IPS-15b (cell line): ENCODE measurements around the gene WDR45B.
"Not testable (repeated sequence)": the region's sequence is repeated elsewhere in the genome, so short reads cannot be mapped to it uniquely, and the experiment has no call there.

ENCODE experiments used
- H3K27me3 ChIP-seq: one replicate; pipeline ENCODE4 v1.6.1; 2013; ENCODE audit warnings: low read length; ENCODE audit not compliant: control insufficient read depth, insufficient read depth
- H3K36me3 ChIP-seq: one replicate; pipeline ENCODE4 v1.6.1; 2013; ENCODE audit warnings: low read length; ENCODE audit not compliant: control insufficient read depth, insufficient read depth
- H3K4me1 ChIP-seq: one replicate; pipeline ENCODE4 v1.6.1; 2013; ENCODE audit warnings: mild to moderate bottlenecking, low read length; ENCODE audit not compliant: control insufficient read depth, insufficient read depth
- H3K4me3 ChIP-seq: one replicate; pipeline ENCODE4 v1.5.1; 2013; ENCODE audit warnings: low read depth, low read length
- H3K9ac ChIP-seq: one replicate; pipeline ENCODE4 v1.6.1; 2013; ENCODE audit warnings: low read depth, mild to moderate bottlenecking, low read length
- H3K9me3 ChIP-seq: one replicate; pipeline ENCODE4 v1.6.1; 2013; ENCODE audit warnings: mild to moderate bottlenecking, low read length; ENCODE audit not compliant: control insufficient read depth, insufficient read depth

WDR45B gene

DNA sequence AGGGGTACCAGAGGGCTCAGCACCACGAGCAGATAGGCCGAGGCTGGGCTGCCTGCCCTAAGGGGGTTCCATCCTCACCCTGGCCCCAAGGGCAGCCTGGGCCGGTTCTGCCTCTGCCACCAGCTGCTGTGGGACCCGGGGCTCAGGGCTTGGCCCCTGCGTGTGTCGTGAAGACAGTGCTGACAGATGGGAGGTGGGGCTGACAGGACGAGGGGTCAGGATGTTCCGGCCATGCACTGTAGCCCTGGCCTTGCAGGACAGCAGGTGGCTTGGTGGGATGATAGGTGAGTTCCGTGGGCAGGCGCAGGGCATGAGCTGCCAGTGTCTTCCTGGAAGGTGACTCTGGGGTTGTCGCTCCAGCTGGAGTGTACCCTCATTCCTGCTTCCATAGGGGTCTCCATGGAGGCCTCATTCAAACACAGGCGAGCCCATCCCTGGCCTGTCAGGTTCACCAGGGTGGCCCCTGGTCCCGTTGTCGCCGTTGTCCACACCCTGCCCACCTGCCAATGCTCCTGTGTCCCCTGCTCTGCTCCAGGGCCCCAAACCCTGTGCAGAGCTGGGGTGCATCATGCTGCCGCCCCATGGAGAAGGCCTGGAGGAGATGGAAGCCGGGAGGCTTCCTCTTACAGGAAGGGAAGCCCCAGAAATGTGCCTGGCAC lies 57.2 kb downstream of the WDR45B start:
- peak overlapping the region; percentile 37 for H3K9ac ChIP-seq

DNA sequence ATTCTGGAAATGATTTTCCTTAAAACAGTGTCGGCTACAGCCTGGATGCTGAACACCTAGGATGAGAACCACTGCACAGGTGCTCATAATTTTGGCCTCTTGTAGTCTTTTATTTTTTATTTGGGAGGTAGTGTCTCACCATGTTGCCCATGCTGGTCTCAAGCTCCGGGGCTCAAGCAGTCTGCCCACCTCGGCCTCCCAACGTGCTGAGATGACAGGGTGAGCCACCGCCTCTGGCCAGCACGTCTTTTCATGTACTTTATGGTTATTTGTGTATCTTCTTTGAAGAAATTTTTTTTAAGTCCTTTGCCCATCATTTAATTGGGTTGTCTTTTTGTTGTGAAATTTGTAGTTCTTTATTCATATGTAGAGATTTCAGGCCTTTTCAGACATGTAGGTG lies 58.0 kb downstream of the WDR45B start:
- Histone ChIP-seq H3K36me3 (peaks cover 36% of the 10 kb centered on the region), H3K9ac (no peak overlapping the region), H3K4me1 (no peaks in the 10 kb centered on the region)

More for the DNA sequence above, 57.2 kb downstream of the WDR45B start:
- H3K4me1 ChIP-seq = no peaks in the 10 kb centered on the region
- no peaks in the 10 kb centered on the region for H3K27me3 ChIP-seq
- H3K4me3 ChIP-seq = no peak overlapping the region
- no peaks in the 10 kb centered on the region for H3K9me3 ChIP-seq
- peaks cover 33% of the 10 kb centered on the region for H3K36me3 ChIP-seq

DNA sequence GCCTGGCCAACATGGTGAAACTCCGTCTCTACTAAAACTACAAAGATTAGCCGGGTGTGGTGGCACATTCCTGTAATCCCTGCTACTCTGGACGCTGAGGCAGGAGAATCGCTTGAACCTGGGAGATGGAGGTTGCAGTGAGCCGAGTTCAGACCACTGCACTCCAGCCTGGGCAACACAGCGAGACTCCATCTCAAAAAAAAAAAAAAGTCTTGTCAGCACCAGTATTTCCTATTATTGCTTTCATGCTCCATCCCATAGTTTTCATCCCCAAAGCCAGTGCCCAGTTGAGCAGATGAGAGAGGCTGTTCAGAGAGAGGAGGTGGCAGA lies 58.4 kb downstream of the WDR45B start:
- H3K4me3 ChIP-seq = no peak overlapping the region
- peaks cover 38% of the 10 kb centered on the region for H3K36me3 ChIP-seq
- H3K4me1 ChIP-seq = no peaks in the 10 kb centered on the region
- H3K9me3 ChIP-seq = no peaks in the 10 kb centered on the region
- H3K9ac ChIP-seq = no peak overlapping the region
- no peaks in the 10 kb centered on the region for H3K27me3 ChIP-seq

More for the DNA sequence above, 58.0 kb downstream of the WDR45B start:
- Histone ChIP-seq H3K4me3 (no peak overlapping the region), H3K27me3 (no peaks in the 10 kb centered on the region), H3K9me3 (no peaks in the 10 kb centered on the region)

DNA sequence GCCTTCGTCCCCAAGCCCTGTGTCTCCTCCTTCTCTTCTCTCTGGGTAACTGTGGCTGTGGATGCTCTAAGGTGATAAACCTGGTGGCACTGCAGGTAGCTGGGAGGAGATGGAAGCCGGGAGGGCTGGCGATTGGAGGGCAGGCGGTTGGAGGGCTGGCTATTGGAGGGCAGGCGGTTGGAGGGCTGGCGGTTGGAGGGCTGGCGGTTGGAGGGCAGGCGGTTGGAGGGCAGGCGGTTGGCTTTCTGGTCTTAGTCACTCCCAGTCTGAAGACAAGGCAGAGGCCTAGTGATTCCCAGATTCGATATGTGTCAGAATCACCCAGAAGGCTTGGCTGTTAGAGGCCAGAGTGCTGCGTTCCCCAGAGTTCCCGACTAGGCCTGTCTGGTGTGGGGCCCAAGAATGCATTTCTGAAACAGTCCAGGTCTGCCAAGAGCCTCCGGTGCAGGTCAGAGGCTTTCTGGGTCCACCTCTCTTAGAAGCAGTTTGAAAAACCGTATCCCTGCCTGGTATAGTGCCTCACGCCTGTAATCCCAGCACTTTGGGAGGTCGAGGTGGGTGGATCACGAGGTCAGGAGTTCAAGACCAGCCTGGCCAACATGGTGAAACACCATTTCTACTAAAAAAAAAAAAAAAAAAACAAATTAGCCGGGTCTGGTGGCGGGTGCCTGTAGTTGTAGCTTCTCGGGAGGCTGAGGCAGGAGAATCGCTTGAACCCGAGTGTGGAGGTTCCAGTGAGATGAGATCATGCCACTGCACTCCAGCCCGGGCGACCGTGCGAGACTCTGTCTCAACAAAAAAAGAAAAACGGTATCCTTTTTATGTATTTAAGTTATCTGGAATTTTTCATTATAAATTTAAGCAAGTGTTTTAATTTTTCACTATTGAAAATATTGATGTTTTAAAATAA lies 59.7 kb downstream of the WDR45B start:
- H3K9ac ChIP-seq = no peak overlapping the region
- H3K4me3 ChIP-seq = no peak overlapping the region
- H3K27me3 ChIP-seq = no peaks in the 10 kb centered on the region
- H3K9me3 ChIP-seq = no peaks in the 10 kb centered on the region
- H3K4me1 ChIP-seq = no peaks in the 10 kb centered on the region
- peaks cover 36% of the 10 kb centered on the region for H3K36me3 ChIP-seq

DNA sequence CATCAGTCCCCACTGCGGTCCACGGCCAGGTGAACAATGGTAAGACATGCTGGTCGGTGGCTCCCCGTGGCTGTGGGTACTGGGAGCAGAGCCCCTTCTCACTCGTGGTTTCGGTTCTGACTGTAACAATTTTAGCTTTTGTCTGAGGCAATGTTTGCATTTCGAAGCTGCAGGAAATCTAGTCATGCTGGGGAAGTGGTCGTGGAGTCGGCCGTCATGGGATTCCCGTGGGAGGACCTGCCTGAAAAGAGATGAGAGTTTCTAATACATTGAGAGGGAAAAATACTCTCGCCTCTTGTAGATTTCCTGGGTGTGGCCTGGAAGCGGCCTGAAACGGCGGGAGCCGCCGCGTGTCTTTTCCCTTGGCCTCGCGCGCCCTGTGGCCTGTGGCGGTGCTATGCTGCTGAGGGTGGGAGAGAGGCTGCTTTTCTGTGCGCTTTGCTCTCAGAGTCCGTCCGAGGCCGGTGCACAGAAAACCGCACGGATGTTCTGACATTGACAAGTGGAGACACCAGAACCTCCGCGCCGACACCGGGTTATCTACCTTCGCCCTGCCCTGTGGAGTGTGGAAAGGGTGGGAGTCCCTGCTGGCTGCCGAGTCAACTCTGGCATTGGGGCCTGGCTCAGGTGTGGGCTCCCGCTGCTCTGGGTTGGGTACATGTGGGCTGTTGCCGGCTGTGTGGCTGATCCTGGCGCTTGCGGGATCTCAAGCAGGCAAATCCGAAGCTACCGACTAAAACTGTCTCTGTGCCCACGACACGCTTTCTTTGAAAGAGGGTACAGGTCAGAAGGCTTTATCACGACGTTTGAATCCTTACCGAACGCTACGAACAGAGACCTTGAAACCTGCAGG lies 60.8 kb downstream of the WDR45B start:
- H3K4me3 ChIP-seq = no peak overlapping the region
- peaks cover 36% of the 10 kb centered on the region for H3K36me3 ChIP-seq
- H3K27me3 ChIP-seq = no peaks in the 10 kb centered on the region
- no peaks in the 10 kb centered on the region for H3K4me1 ChIP-seq
- no peaks in the 10 kb centered on the region for H3K9me3 ChIP-seq
- no peak overlapping the region for H3K9ac ChIP-seq

DNA sequence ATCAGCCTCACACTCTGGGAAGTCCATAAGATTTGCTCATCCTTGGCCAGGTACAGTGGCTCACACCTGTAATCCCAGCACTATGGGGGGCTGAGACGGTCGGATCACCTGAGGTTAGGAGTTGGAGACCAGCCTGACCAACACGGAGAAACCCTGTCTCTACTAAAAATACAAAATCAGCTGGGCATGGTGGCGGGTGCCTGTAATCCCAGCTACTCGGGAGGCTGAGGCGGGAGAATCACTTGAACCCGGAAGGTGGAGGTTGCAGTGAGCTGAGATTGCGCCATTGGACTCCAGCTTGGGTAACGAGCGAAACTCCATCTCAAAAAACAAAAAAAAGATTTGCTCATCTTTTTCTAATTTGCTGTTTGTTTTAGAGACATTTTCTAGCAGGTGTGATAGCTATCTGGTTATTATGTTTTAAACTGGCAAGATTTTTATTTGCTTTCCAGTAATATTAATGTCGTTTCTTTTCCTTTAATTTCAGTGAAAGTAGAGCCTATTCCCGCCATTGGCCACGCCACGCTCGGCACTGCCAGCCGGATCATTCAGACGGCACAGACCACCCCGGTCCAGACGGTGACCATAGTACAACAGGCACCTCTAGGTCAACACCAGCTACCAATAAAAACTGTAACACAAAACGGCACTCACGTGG lies 61.5 kb downstream of the WDR45B start:
- no peak overlapping the region for H3K4me3 ChIP-seq
- no peaks in the 10 kb centered on the region for H3K27me3 ChIP-seq
- H3K4me1 ChIP-seq = no peaks in the 10 kb centered on the region
- no peaks in the 10 kb centered on the region for H3K9me3 ChIP-seq
- no peak overlapping the region for H3K9ac ChIP-seq
- peaks cover 42% of the 10 kb centered on the region for H3K36me3 ChIP-seq

DNA sequence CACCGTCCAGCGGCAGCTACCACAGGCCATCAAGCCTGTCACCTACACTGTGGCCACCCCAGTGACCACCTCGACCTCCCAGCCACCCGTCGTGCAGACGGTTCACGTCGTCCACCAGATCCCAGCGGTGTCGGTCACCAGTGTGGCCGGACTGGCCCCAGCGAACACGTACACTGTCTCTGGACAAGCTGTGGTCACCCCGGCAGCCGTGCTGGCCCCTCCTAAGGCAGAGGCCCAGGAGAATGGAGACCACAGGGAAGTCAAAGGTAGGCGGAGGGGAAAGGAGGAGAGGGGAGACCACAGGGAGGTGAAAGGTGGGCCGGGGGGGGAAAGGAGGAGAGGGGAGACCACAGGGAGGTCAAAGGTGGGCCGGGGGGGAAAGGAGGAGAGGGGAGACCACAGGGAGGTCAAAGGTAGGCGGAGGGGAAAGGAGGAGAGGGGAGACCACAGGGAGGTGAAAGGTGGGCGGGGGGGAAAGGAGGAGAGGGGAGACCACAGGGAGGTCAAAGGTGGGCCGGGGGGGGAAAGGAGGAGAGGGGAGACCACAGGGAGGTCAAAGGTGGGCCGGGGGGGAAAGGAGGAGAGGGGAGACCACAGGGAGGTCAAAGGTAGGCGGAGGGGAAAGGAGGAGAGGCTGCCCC lies 62.2 kb downstream of the WDR45B start:
- H3K36me3 ChIP-seq = peaks cover 41% of the 10 kb centered on the region
- not testable (repeated sequence) for H3K9ac ChIP-seq

DNA sequence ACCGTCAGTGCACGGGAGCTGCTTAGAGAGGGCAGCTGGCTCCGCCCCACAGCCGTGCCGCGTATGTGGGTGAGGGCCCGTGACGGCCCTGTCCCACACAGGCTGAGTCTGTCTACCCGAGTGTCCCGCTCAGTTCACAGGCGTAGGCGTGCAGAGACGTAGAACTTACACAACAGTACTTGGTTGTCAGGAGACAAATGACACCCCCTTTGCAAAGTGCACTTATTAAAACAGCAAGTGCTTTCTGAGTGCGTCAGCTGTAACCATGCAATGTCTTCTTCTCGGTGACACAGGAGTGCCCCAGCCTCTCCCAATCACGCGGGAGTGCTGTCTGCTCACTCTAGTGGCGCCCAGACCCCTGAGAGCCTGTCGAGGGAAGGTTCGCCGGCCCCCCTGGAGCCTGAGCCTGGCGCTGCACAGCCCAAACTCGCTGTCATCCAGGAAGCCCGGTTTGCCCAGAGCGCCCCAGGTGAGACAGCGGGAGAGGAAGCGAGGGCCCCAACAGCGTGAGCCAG lies 64.5 kb downstream of the WDR45B start:
- H3K4me1 ChIP-seq = no peaks in the 10 kb centered on the region
- H3K27me3 ChIP-seq = no peaks in the 10 kb centered on the region
- H3K9ac ChIP-seq = no peak overlapping the region
- no peak overlapping the region for H3K4me3 ChIP-seq
- peaks cover 39% of the 10 kb centered on the region for H3K36me3 ChIP-seq
- no peaks in the 10 kb centered on the region for H3K9me3 ChIP-seq

More for the DNA sequence above, 62.2 kb downstream of the WDR45B start:
- not testable (repeated sequence) for H3K9me3 ChIP-seq, H3K4me1 ChIP-seq, H3K27me3 ChIP-seq, H3K4me3 ChIP-seq

DNA sequence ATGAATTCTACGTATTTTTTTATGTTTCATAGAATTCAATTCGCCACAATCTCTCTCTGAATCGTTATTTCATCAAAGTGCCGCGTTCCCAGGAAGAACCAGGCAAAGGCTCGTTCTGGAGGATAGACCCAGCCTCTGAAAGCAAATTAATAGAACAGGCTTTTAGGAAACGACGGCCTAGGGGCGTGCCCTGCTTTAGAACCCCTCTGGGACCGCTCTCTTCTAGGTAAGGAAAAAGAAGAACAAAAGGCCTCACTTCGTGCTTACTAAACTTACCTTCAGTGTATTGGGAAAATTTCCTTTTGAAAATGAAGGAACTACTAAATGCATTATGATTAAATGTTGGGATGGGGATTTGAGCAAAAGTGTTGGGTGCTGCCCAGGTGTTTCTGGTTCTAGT lies 65.5 kb downstream of the WDR45B start:
- no peaks in the 10 kb centered on the region for H3K9me3 ChIP-seq
- H3K36me3 ChIP-seq = peaks cover 40% of the 10 kb centered on the region
- H3K27me3 ChIP-seq = no peaks in the 10 kb centered on the region
- no peaks in the 10 kb centered on the region for H3K4me1 ChIP-seq
- H3K4me3 ChIP-seq = no peak overlapping the region
- no peak overlapping the region for H3K9ac ChIP-seq

DNA sequence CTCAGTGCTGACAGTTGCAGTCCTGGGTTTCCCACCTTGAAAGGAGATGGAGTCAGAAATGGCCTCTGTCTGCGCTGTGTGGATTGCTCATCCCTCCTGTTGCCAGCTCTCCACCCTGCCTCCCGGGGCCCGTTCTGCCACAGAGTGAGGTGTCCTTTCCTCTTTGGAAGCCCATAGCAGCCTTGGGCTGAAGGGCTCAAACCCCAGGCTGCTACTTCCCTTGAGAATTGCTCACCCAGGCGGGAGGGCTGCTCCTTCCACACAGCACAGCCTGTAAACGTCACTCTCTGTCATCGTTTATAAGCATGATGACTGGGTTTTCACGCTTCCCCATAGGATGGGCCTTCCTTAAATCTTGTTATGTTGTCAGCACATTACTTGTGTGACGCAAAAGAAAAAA lies 66.0 kb downstream of the WDR45B start:
- no peaks in the 10 kb centered on the region for H3K9me3 ChIP-seq
- peaks cover 35% of the 10 kb centered on the region for H3K36me3 ChIP-seq
- no peak overlapping the region for H3K9ac ChIP-seq
- H3K4me1 ChIP-seq = no peaks in the 10 kb centered on the region
- H3K27me3 ChIP-seq = no peaks in the 10 kb centered on the region
- no peak overlapping the region for H3K4me3 ChIP-seq

DNA sequence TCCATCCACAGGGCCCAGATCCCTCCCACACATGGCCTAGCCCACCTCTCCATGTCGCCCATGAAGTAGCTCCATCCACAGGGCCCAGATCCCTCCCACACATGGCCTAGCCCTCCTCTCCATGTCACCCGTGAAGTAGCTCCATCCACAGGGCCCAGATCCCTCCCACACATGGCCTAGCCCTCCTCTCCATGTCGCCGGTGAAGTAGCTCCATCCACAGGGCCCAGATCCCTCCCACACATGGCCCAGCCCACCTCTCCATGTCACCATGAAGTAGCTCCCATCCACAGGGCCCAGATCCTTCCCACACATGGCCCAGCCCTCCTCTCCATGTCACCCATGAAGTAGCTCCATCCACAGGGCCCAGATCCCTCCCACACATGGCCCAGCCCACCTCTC lies 68.3 kb downstream of the WDR45B start:
- peaks cover 28% of the 10 kb centered on the region for H3K36me3 ChIP-seq
- H3K27me3 ChIP-seq, H3K9ac ChIP-seq, H3K4me3 ChIP-seq, H3K9me3 ChIP-seq, H3K4me1 ChIP-seq: not testable (repeated sequence)
